Activated CD4-positive, alpha-beta T cell treated with anti-CD3 and anti-CD28 coated beads, Interleukin-2, amount 10 ng/mL, durations not matched to agents 7 days and 5 days (primary cell): ENCODE data around the gene RIOX2. TPM values are rescaled to one million over a fixed set of nuclear protein-coding genes. Genes with fewer than 3 reads are reported as not detected.
A peak's percentile ranks its signal among the peaks of the same experiment; 100 is the strongest.

Source experiments
- CTCF ChIA-PET: fragments of 350-600 bp; sonication (Branson Sonifier 250); formaldehyde crosslinking; loops from one replicate; lab custom pipeline; 2021; ENCODE audit warnings: antibody characterized with exemption; lab: Charles Lee
- POLR2A ChIA-PET: fragments of 350-600 bp; sonication (Branson Sonifier 250); formaldehyde crosslinking; loops from one replicate; lab custom pipeline; 2021; ENCODE audit warnings: antibody characterized with exemption; lab: Charles Lee
- DNase-seq: peaks from one replicate; pipeline ENCODE4 v3.0.0-alpha.2; 2020
- H3K27ac Mint-ChIP-seq: one replicate; pipeline ENCODE4 v1.8.0; 2021; ENCODE audit warnings: mild to moderate bottlenecking, moderate library complexity, mixed read lengths
- H3K27me3 Mint-ChIP-seq: one replicate; pipeline ENCODE4 v1.8.0; 2021; ENCODE audit warnings: mixed read lengths
- H3K36me3 Mint-ChIP-seq: one replicate; pipeline ENCODE4 v1.8.0; 2021; ENCODE audit warnings: low read depth, mixed read lengths
- H3K4me1 Mint-ChIP-seq: one replicate; pipeline ENCODE4 v1.8.0; 2021; ENCODE audit warnings: mixed read lengths
- H3K4me3 Mint-ChIP-seq: one replicate; pipeline ENCODE4 v1.8.0; 2021; ENCODE audit warnings: mild to moderate bottlenecking, moderate library complexity, mixed read lengths
- H3K9me3 Mint-ChIP-seq: one replicate; pipeline ENCODE4 v1.8.0; 2021; ENCODE audit warnings: mixed read lengths
- total RNA-seq, 2 experiments: library from RNA; stranded (reverse); gene quantifications; one replicate each; pipeline ENCODE4 v1.2.3, GENCODE V29; 2021

RIOX2 gene
- total RNA-seq, 2 experiments from 2014 or later: 38.4 to 42.0 TPM

DNA sequence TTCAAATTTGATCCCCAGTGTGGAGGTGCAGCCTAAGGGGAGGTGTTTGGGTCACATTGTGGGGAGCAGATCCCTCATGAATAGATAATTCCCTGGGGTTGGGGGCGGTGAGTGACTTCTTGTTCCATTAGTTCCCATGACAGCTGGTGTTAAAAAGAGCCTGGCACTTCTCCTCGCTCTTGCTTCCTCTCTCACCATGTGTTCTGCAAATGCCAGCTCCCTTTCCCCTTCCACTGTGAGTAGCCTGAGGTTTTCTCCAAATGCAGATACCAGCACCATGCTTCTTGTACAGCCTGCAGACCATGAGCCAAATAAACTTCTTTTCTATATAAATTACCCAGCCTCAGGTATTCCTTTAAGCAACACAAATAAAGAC is 23.1 kb downstream of the RIOX2 start:
- ChIA-PET POLR2A (no interaction called here), CTCF (interaction anchor here (2.4 to 2.5 kb wide), 2 partner anchors 20 to 73 kb away, joined by 5 to 10 read pairs; no protein-coding TSS in a partner anchor)
- H3K27me3 Mint-ChIP-seq: no peaks in the 10 kb centered on the region
- H3K9me3 Mint-ChIP-seq: no peaks in the 10 kb centered on the region
- no peaks in the 10 kb centered on the region for H3K4me1 Mint-ChIP-seq
- H3K36me3 Mint-ChIP-seq: peaks cover 75% of the 10 kb centered on the region
- peak overlapping the region; percentile 48 for H3K27ac Mint-ChIP-seq
- no peak overlapping the region for H3K4me3 Mint-ChIP-seq
- DNase-seq: no peak

DNA sequence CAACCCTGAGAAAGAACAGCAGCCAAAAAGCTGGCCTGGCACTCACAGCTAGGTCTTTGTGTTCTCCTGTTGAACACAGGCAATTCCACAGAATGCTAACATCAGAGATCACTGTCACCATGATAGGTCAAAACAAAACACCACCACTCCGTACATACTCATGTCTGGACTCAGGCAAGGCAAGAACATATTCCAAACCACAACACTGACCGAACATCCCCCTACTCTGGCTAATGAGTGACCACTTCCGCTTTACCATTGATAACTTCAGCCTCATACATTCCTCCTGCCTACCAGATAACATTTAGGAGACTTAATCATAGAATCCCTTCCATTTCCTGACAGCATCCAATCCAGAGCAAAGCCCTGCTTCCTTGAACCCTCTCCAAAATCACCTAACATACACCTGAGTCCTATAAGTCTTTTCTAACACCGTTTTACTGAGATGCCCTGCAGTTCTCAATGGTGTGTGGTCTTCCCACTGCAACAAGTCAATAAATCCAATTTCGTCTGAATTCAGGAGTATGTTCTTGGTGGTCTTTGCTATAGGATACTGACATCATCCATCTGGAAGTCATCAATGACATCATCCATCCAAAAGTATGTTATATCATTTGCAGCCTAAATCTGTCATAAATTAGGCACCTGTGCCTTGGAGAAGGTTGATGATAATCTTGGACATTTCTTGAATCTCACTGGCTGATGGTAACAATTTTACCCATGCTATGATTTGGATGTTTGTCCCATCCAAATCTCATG is 23.7 kb downstream of the RIOX2 start:
- POLR2A ChIA-PET: no interaction called here
- Mint-ChIP-seq H3K27ac (no peak overlapping the region), H3K9me3 (no peaks in the 10 kb centered on the region), H3K4me3 (no peak overlapping the region), H3K4me1 (no peaks in the 10 kb centered on the region), H3K36me3 (peaks cover 78% of the 10 kb centered on the region), H3K27me3 (no peaks in the 10 kb centered on the region)
- DNase-seq: no peak
- CTCF ChIA-PET: no interaction called here

GRCh38 chr3:97942801-97943546 is 29.3 kb downstream of the RIOX2 start:
- CTCF ChIA-PET: interaction anchor here (0.8 to 1.5 kb wide), 4 partner anchors 11 to 120 kb away, joined by 3 to 4 read pairs (median 3); partner anchors contain the start of gene CRYBG3

DNA sequence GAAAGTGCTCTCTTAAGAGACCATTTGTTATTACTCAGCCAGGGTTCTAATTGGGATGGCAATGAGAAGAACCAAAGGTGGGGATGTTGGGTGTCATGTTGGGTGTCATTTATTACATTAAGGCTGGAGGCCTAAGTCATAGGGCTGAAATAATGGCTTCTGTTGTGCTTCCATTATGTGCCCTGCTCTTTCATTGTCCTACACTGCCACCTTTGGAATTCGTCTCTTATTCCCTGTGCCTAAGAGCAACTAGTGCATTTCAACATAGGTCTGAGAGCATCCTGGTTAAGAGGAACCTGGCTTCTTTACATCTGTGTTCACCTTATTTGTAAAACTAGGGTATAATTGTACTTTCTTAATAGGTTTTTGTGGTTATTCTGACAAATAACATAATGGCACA is 32.2 kb downstream of the RIOX2 start:
- peak; percentile 9 for DNase-seq
- no peak overlapping the region for H3K4me3 Mint-ChIP-seq
- H3K27me3 Mint-ChIP-seq: no peaks in the 10 kb centered on the region
- CTCF ChIA-PET: interaction anchor here (0.8 to 1.1 kb wide), 2 partner anchors 8 to 10 kb away, joined by 3 to 4 read pairs; no protein-coding TSS in a partner anchor
- H3K36me3 Mint-ChIP-seq: peaks cover 36% of the 10 kb centered on the region
- no peaks in the 10 kb centered on the region for H3K9me3 Mint-ChIP-seq
- H3K27ac Mint-ChIP-seq: no peak overlapping the region
- no peaks in the 10 kb centered on the region for H3K4me1 Mint-ChIP-seq
- POLR2A ChIA-PET: no interaction called here

More at GRCh38 chr3:97942801-97943546, 29.3 kb downstream of the RIOX2 start:
- DNase-seq: no peak
- no peak overlapping the region for H3K4me3 Mint-ChIP-seq
- no peaks in the 10 kb centered on the region for H3K4me1 Mint-ChIP-seq
- H3K36me3 Mint-ChIP-seq: peaks cover 44% of the 10 kb centered on the region
- POLR2A ChIA-PET: interaction anchor here (0.6 kb wide), 1 partner anchor 85 kb away, joined by 6 read pairs; no protein-coding TSS in a partner anchor
- no peaks in the 10 kb centered on the region for H3K27me3 Mint-ChIP-seq
- H3K27ac Mint-ChIP-seq: no peak overlapping the region
- no peaks in the 10 kb centered on the region for H3K9me3 Mint-ChIP-seq

DNA sequence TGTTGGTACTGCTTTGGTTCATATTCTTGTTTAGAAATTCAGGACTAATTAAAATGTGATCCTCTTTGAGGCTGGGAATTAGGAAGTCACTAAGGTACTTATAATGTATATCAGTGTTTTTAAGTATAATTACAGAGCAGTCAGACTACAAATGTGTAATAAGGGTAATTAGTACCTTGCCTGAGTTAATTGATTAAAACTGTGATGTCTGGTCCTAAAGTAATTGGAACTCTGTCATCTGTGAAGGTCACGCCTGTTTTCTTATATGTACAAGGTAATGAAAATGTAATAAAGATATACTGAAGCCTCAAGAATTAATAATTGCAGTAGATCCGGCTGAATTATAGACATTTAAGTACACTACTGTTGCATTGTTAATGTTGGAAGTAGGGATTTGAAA is 32.8 kb downstream of the RIOX2 start:
- POLR2A ChIA-PET: no interaction called here
- H3K36me3 Mint-ChIP-seq: peaks cover 33% of the 10 kb centered on the region
- no peak overlapping the region for H3K4me3 Mint-ChIP-seq
- no peaks in the 10 kb centered on the region for H3K4me1 Mint-ChIP-seq
- CTCF ChIA-PET: no interaction called here
- DNase-seq: no peak
- no peaks in the 10 kb centered on the region for H3K27me3 Mint-ChIP-seq
- no peaks in the 10 kb centered on the region for H3K9me3 Mint-ChIP-seq
- no peak overlapping the region for H3K27ac Mint-ChIP-seq

DNA sequence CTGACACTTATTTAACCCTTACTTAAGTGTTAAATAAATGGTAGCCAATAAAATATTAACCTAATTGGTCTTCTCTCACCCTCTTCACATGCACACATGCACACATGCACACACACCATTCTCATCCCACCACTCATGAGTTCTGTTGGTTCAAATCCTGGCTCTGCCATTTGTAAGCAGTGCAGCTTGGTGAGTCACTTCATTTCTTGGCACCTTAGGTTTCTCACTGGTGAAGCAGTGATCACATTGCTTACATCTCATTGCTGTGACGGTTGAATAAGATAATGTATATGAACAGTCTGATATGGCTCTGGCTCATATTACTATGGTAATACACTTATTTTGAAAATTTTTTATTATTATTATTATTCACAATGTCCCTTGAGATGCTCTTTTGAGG is 33.8 kb downstream of the RIOX2 start:
- no peaks in the 10 kb centered on the region for H3K9me3 Mint-ChIP-seq
- H3K27ac Mint-ChIP-seq: no peak overlapping the region
- no peaks in the 10 kb centered on the region for H3K4me1 Mint-ChIP-seq
- CTCF ChIA-PET: interaction anchor here (0.6 to 1.0 kb wide), 2 partner anchors 25 to 145 kb away, joined by 4 read pairs; no protein-coding TSS in a partner anchor
- peaks cover 25% of the 10 kb centered on the region for H3K36me3 Mint-ChIP-seq
- DNase-seq: no peak
- no peak overlapping the region for H3K4me3 Mint-ChIP-seq
- POLR2A ChIA-PET: no interaction called here
- H3K27me3 Mint-ChIP-seq: no peaks in the 10 kb centered on the region

DNA sequence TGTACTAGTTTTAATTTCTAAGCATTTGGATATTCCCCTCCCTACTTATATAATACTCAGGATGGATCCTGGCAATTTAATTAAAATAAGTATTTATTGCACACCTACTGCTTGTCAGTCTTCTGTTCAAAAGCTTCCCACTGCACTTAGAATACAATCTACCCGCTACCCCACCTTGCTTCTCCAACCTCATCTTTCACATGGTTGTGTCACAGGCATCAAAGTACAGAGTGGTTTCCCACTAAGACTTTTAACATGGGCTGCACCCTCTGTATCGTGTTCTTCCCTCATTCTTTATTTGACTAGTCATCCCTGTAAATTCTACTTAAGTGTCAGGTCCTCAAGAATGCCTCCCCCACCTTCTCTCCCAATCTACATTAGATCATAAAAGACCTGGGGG is 35.0 kb downstream of the RIOX2 start:
- no peak for DNase-seq
- Mint-ChIP-seq H3K4me3 (no peak overlapping the region), H3K9me3 (no peaks in the 10 kb centered on the region), H3K36me3 (peaks cover 21% of the 10 kb centered on the region), H3K27ac (no peak overlapping the region), H3K4me1 (no peaks in the 10 kb centered on the region), H3K27me3 (no peaks in the 10 kb centered on the region)
- CTCF ChIA-PET: no interaction called here
- POLR2A ChIA-PET: no interaction called here

DNA sequence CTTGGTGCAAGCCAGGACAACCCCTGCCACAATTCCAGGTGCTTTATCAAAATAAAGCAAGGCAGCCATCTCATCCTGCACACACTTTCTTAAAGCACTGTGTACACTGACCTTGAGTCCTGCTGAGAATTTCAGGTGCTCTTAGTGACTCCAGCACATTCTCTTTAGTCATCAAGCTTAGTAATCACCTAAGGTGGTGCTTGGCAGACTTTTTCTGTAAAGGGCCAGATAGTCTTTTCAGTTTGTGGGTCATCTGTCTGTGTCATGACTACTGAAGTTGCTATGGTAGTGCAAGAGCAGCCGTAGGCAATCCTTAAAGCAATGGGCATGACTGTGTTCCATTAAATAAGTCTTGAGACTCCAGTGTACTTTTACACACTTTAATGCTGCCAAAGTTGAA is 36.4 kb downstream of the RIOX2 start:
- Mint-ChIP-seq H3K27me3 (no peaks in the 10 kb centered on the region), H3K36me3 (peaks cover 25% of the 10 kb centered on the region), H3K9me3 (no peaks in the 10 kb centered on the region), H3K4me3 (no peak overlapping the region), H3K4me1 (no peaks in the 10 kb centered on the region), H3K27ac (no peak overlapping the region)
- DNase-seq: no peak
- CTCF ChIA-PET: interaction anchor here (1.7 kb wide), 1 partner anchor 14 kb away, joined by 4 read pairs; no protein-coding TSS in a partner anchor
- POLR2A ChIA-PET: no interaction called here

DNA sequence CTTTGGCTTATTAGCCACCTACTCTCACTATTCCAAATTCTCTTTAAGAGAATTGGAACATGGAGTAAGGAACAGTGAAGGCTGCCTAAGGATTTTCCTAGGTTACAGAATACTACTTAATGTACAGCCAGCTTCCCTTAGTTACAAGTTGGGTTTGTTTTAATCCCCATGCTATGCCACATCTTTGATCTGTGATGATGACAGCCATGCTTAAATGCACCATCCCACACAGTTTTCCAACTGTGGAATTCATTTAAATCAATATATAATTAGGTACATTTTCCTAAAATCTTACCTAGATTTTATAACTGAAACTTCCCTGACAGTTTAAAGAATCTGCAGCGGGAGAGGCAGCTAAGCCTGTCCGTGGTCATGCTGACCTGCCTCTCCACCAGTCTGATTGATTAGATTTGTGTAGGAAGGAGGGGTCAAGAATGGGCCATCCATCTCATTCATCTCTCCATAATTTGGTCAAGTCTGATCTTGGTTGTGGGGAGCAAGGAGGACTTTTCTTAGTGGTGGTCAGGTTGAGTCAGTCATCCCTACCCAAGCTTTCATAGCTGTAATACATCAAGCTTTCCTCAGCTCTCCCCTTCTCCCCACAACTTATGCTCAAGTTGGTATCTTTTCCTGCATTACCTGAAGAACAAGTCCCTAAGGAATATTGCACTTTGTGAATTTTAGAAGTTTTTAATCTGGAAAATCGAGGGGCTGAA is 37.1 kb downstream of the RIOX2 start:
- no peak for DNase-seq
- Mint-ChIP-seq H3K27me3 (no peaks in the 10 kb centered on the region), H3K27ac (no peak overlapping the region), H3K9me3 (no peaks in the 10 kb centered on the region), H3K4me1 (no peaks in the 10 kb centered on the region), H3K36me3 (peaks cover 26% of the 10 kb centered on the region), H3K4me3 (no peak overlapping the region)
- POLR2A ChIA-PET: interaction anchor here (0.5 kb wide), 1 partner anchor 62 kb away, joined by 3 read pairs; no protein-coding TSS in a partner anchor
- CTCF ChIA-PET: interaction anchor here (1.7 kb wide), 1 partner anchor 15 kb away, joined by 4 read pairs; no protein-coding TSS in a partner anchor

DNA sequence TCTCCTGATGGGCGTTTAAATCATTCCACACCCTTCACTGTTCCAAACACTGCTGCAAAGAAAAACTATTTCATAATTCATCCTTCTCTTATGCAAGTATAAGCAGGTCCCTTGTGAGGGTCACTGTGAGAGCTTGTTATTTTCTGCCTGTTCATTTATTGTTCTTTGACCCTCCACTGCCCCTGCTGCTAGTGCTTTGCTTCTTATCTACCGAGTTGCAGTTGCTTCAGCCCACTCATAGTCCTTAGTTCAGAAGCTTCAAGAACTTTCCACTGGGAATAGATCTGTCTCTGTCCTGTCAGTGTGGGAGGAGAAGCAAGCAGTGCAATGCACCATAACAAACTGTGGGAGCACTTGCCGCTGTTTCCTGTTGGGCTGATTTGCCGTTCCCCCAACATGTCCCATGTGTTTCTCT is 39.8 kb downstream of the RIOX2 start:
- Mint-ChIP-seq H3K9me3 (no peaks in the 10 kb centered on the region), H3K4me3 (no peak overlapping the region), H3K36me3 (peaks cover 25% of the 10 kb centered on the region), H3K27ac (no peak overlapping the region), H3K4me1 (no peaks in the 10 kb centered on the region), H3K27me3 (no peaks in the 10 kb centered on the region)
- POLR2A ChIA-PET: no interaction called here
- CTCF ChIA-PET: interaction anchor here (0.8 to 1.6 kb wide), 3 partner anchors 8 to 11 kb away, joined by 3 to 4 read pairs (median 4); no protein-coding TSS in a partner anchor
- no peak for DNase-seq

DNA sequence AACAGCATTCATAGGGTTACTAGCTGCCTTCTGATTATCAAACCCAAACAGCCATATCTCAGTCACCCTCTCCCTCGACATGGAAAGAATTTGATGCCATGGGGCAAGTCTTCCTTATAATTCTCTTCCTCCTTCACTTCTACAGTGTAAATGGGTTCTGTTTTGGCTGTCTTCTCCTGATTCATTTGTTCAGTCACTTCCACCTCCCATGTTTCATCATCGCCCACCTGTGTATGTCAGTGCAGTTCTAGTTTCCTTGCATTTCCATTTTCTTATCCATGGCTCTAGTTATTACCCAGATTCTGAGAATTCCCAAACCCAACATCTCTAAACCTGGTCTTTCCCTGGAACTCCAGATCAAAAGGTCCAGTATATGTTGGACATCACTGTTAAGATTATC is 41.0 kb downstream of the RIOX2 start:
- no peaks in the 10 kb centered on the region for H3K4me1 Mint-ChIP-seq
- no peak overlapping the region for H3K4me3 Mint-ChIP-seq
- no peak overlapping the region for H3K27ac Mint-ChIP-seq
- POLR2A ChIA-PET: no interaction called here
- no peak for DNase-seq
- peaks cover 24% of the 10 kb centered on the region for H3K36me3 Mint-ChIP-seq
- CTCF ChIA-PET: no interaction called here
- no peaks in the 10 kb centered on the region for H3K27me3 Mint-ChIP-seq
- H3K9me3 Mint-ChIP-seq: no peaks in the 10 kb centered on the region

GRCh38 chr3:97930018-97930417 is 42.2 kb downstream of the RIOX2 start:
- no peaks in the 10 kb centered on the region for H3K27me3 Mint-ChIP-seq
- ChIA-PET CTCF (interaction anchor here (1.4 kb wide), 1 partner anchor 83 kb away, joined by 4 read pairs; no protein-coding TSS in a partner anchor), POLR2A (no interaction called here)
- no peaks in the 10 kb centered on the region for H3K4me1 Mint-ChIP-seq
- H3K27ac Mint-ChIP-seq: no peak overlapping the region
- no peak for DNase-seq
- H3K4me3 Mint-ChIP-seq: no peak overlapping the region
- peaks cover 18% of the 10 kb centered on the region for H3K36me3 Mint-ChIP-seq
- H3K9me3 Mint-ChIP-seq: no peaks in the 10 kb centered on the region
